Sigmoid colon (tissue), 7 donors: ENCODE measurements around the gene CAPN13. TPM values are rescaled to one million over a fixed set of nuclear protein-coding genes. Genes with fewer than 3 reads are reported as not detected.

Source experiments
- DNase-seq: peaks from one replicate; pipeline ENCODE4 v3.0.0-alpha.2; 2019
- H3K27ac ChIP-seq, 4 donors: fragments of 200-600 bp; sonication (generic); one replicate each; pipeline ENCODE4 v1.5.1; 2016 to 2019; ENCODE audit warnings: mild to moderate bottlenecking in 1 of 4
- H3K27me3 ChIP-seq, 3 donors: fragments of 200-600 bp; sonication (generic); one replicate each; pipeline ENCODE4 v1.5.1; 2019; ENCODE audit warnings: mild to moderate bottlenecking in 1 of 3
- H3K36me3 ChIP-seq, 4 donors: fragments of 200-600 bp; sonication (generic); one replicate each; pipeline ENCODE4 v1.5.1; 2016 to 2019
- H3K4me1 ChIP-seq, 4 donors: fragments of 200-600 bp; sonication (generic); one replicate each; pipeline ENCODE4 v1.5.1; 2017 to 2019
- H3K4me3 ChIP-seq, 4 donors: fragments of 200-600 bp; sonication (generic); one replicate each; pipeline ENCODE4 v1.5.1; 2017 to 2019; ENCODE audit warnings: mild to moderate bottlenecking in 2 of 4, moderate library complexity in 1 of 4
- H3K9me3 ChIP-seq, 4 donors: fragments of 200-600 bp in 3 of 4; sonication (generic) in 3 of 4; one replicate each; pipeline versions ENCODE4 v1.5.1 to v1.6.1; 2013 to 2019
- CTCF ChIP-seq, 4 experiments: fragments of 450-650 bp in 3 of 4; fragments of 200-600 bp in 1 of 4; IDR thresholded peaks; one replicate each; pipeline ENCODE4 v1.5.1; 2016 to 2019; ENCODE audit warnings: antibody characterized with exemption in 4 of 4, mild to moderate bottlenecking in 3 of 4, moderate library complexity in 2 of 4
- EP300 ChIP-seq, 4 donors: sonication (generic); formaldehyde crosslinking; IDR thresholded peaks; one replicate each; pipeline ENCODE4 v1.6.1; 2017; ENCODE audit warnings: antibody characterized with exemption in 4 of 4
- POLR2A ChIP-seq, 2 donors: fragments of 450-650 bp; IDR thresholded peaks; one replicate each; pipeline ENCODE4 v1.6.1; 2016; ENCODE audit warnings: antibody characterized with exemption in 2 of 2, mild to moderate bottlenecking in 2 of 2, moderate library complexity in 2 of 2
- POLR2AphosphoS5 ChIP-seq, 4 donors: sonication (generic); formaldehyde crosslinking; IDR thresholded peaks; one replicate each; pipeline ENCODE4 v1.6.1; 2017; ENCODE audit warnings: antibody characterized with exemption in 4 of 4
- WGBS, 2 donors: extraction: QIAGEN DNeasy Blood & Tissue Kit; methylation state at CpG; one replicate each; pipeline ENCODE4 v1.1.7; 2013; 5-methylcytosine and 5-hydroxymethylcytosine counted together
- intact Hi-C: fragments of 100-400 bp; cut with DNase I; formaldehyde crosslinking; loops from one replicate; pipeline ENCODE4 v1.15.1; 2023
- polyA plus RNA-seq, 3 donors: library from polyadenylated mRNA; stranded (reverse); fragments of 200-250 nt; gene quantifications; one replicate each; pipeline ENCODE4 v1.2.3, GENCODE V29; 2013
- total RNA-seq, 4 donors: library from RNA; depleted of rRNA; stranded (reverse); fragments of >200 nt; gene quantifications; one replicate each; pipeline ENCODE4 v1.1.0, GENCODE V29; 2016
- donor health status: healthy with polysubstance abuse.
- donor health status: Bipolar disorder and iron deficiency.
- donor health status: healthy.

CAPN13 gene
- total RNA-seq (not detected), polyA plus RNA-seq (10 to 100 TPM; 11.4 to 17.3 (median 12.2) TPM)

DNA sequence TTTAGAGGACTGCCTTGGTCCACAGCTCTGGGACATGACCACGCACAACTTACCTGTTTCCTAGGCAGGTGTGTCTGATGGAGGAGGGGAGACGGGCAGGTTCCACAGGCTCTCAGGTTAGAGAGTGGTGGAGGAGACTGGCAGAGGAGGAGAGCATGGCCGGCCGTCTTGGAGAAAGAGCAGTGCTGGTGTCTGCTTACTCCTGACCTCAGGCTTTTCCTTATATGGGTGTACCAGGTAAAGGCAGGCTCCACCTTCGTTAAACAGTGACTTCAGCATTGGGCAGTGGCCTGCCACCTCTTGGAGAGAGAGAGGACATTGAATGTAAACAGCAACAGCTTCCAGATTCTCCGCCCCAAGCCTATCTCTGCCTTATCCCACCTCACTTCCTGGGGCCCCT, at the start of gene CAPN13:
TSS of gene CAPN13 (minus strand) at position 198 of the 400 bp plus-strand sequence. CDS start 20,121 bp downstream, outside the sequence.
- Histone ChIP-seq H3K27me3 (no peaks in the 10 kb centered on the region), H3K9me3 (no peaks in the 10 kb centered on the region), H3K4me3 (no peak within 1 kb of the TSS), H3K27ac (no peak within 1 kb of the TSS), H3K36me3 (no peaks in the 10 kb centered on the region), H3K4me1 (peaks cover 0 to 6% (median 0%) of the 10 kb centered on the region in 4 donors)
- no peak for DNase-seq
- peak in 1 of 2 donors; percentile 56 for TF ChIP-seq POLR2A (IDR thresholded peaks at IDR 0.05)
- no peak for TF ChIP-seq EP300 (IDR thresholded peaks at IDR 0.05)
- no peak for TF ChIP-seq CTCF (IDR thresholded peaks at IDR 0.05)
- intact Hi-C loops, result no loop called here
- WGBS, 2 donors, result 13 to 57% methylated on average over 6 of the region's 6 CpGs

DNA sequence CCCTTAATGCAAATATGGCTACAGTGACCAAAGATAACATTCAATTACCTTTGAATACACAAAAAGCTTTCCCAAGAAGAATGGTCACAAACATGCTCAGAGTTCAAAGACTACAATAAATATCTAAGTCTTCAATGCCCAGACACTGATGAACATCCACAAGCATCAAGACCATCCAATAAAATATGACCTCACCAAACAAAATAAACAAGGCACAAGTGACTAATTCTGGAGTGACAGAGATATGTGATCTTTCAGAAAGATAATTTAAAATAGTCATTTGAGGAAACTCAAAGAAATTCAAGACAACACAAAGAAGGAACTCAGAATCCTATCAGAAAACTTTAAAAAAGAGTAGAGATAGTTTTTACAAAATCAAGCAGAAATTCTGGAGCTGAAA, 40.6 kb upstream of the CAPN13 start:
- Histone ChIP-seq H3K27me3 (no peaks in the 10 kb centered on the region), H3K27ac (no peak overlapping the region), H3K4me1 (no peaks in the 10 kb centered on the region), H3K4me3 (no peak overlapping the region), H3K36me3 (no peaks in the 10 kb centered on the region), H3K9me3 (no peaks in the 10 kb centered on the region)
- intact Hi-C loops, result no loop called here
- DNase-seq, result no peak
- no peak for TF ChIP-seq CTCF (IDR thresholded peaks at IDR 0.05)
- TF ChIP-seq EP300 (IDR thresholded peaks at IDR 0.05), result no peak
- no peak for TF ChIP-seq POLR2AphosphoS5 (IDR thresholded peaks at IDR 0.05)
- no peak for TF ChIP-seq POLR2A (IDR thresholded peaks at IDR 0.05)

DNA sequence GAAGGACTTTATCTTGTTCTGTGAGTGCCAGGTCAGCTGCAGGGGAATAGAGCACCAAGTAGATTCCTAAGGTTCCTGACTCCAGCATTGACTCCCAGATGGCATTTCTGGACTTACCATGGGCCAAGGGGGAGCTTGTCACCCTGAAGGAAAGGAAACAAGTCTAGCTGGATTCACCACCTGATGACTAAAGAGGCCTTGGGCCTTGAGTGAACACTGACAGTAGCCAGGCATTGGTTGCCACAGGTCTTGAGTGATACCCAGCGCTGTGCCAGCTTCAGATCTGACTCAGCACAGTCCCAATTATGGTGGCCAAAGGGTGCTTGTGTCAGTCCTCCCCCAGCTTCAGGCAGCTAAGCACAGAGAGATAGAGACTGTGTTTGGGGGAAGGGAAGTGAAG, 40.1 kb upstream of the CAPN13 start:
- Histone ChIP-seq H3K27ac (no peak overlapping the region), H3K4me1 (no peaks in the 10 kb centered on the region), H3K36me3 (no peaks in the 10 kb centered on the region), H3K4me3 (no peak overlapping the region), H3K9me3 (no peaks in the 10 kb centered on the region), H3K27me3 (no peaks in the 10 kb centered on the region)
- no peak for TF ChIP-seq EP300 (IDR thresholded peaks at IDR 0.05)
- no peak for TF ChIP-seq POLR2AphosphoS5 (IDR thresholded peaks at IDR 0.05)
- no peak for TF ChIP-seq CTCF (IDR thresholded peaks at IDR 0.05)
- no peak for TF ChIP-seq POLR2A (IDR thresholded peaks at IDR 0.05)
- no peak for DNase-seq
- 80 to 86% methylated on average over 1 of the region's 1 CpG for WGBS, 2 donors
- intact Hi-C loops, result no loop called here

DNA sequence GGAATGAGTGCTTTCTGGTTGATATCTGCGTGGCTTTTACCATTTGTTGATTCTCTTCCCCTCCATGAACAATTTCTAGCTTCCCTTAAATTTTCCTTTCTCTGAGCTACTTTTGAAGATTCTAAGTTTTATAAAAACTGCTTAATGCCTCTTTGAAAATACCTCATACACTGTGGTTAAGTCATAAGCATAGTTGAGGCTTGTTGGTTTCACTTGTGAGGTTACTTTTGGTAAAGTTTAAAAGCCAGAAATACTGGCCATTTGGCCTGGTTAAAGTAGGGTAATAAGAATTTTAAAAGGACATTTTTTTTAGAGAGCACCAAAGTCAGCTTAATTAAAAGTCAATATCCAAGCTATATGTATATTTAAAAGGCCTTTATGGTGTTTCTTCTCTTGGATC, 21.3 kb upstream of the CAPN13 start:
- H3K27me3 ChIP-seq, result no peaks in the 10 kb centered on the region
- no peaks in the 10 kb centered on the region for H3K36me3 ChIP-seq
- peaks cover 0 to 4% (median 0%) of the 10 kb centered on the region in 4 donors for H3K9me3 ChIP-seq
- intact Hi-C loops, result no loop called here
- no peak for TF ChIP-seq POLR2AphosphoS5 (IDR thresholded peaks at IDR 0.05)
- no peak for TF ChIP-seq POLR2A (IDR thresholded peaks at IDR 0.05)
- TF ChIP-seq EP300 (IDR thresholded peaks at IDR 0.05), result no peak
- no peak for TF ChIP-seq CTCF (IDR thresholded peaks at IDR 0.05)
- H3K4me1 ChIP-seq, result no peaks in the 10 kb centered on the region
- H3K27ac ChIP-seq, result no peak overlapping the region
- H3K4me3 ChIP-seq, result no peak overlapping the region
- WGBS, 2 donors, result 59 to 71% methylated on average over 1 of the region's 1 CpG
- no peak for DNase-seq

GRCh38 chr2:30826916-30827315, 19.7 kb upstream of the CAPN13 start:
- TF ChIP-seq POLR2A (IDR thresholded peaks at IDR 0.05) (no peak), EP300 (IDR thresholded peaks at IDR 0.05) (no peak), POLR2AphosphoS5 (IDR thresholded peaks at IDR 0.05) (no peak), CTCF (IDR thresholded peaks at IDR 0.05) (no peak)
- WGBS, 2 donors, result 91% methylated on average over 3 of the region's 3 CpGs
- intact Hi-C loops, result no loop called here
- H3K9me3 ChIP-seq, result peaks cover 0 to 4% (median 0%) of the 10 kb centered on the region in 4 donors
- H3K4me3 ChIP-seq, result no peak overlapping the region
- no peak for DNase-seq
- H3K36me3 ChIP-seq, result no peaks in the 10 kb centered on the region
- H3K27me3 ChIP-seq, result no peaks in the 10 kb centered on the region
- no peak overlapping the region for H3K27ac ChIP-seq
- no peaks in the 10 kb centered on the region for H3K4me1 ChIP-seq
